Activated CD8-positive, alpha-beta T cell treated with anti-CD3 and anti-CD28 coated beads for 36 hours (primary cell): ENCODE data around the gene CEP41. TPM values are rescaled to one million over a fixed set of nuclear protein-coding genes. Genes with fewer than 3 reads are reported as not detected.

Experiments
- ATAC-seq: fragments of 200-7000 bp; cut with Tn5 transposase; one replicate; pipeline ENCODE4 v1.10.0; 2021; ENCODE audit warnings: mild to moderate bottlenecking, moderate library complexity
- CTCF ChIA-PET: fragments of 350-600 bp; sonication (Branson Sonifier 250); formaldehyde crosslinking; loops from one replicate; lab custom pipeline; 2021; ENCODE audit warnings: antibody characterized with exemption; lab: Charles Lee
- POLR2A ChIA-PET: fragments of 350-600 bp; sonication (Branson Sonifier 250); formaldehyde crosslinking; loops from one replicate; lab custom pipeline; 2021; ENCODE audit warnings: antibody characterized with exemption; lab: Charles Lee
- DNase-seq: peaks from one replicate; pipeline ENCODE4 v3.0.0-alpha.2; 2020
- H3K27ac Mint-ChIP-seq: one replicate; pipeline ENCODE4 v1.8.0; 2021; ENCODE audit warnings: mild to moderate bottlenecking, mixed read lengths
- H3K27me3 Mint-ChIP-seq: one replicate; pipeline ENCODE4 v1.8.0; 2021; ENCODE audit warnings: mixed read lengths
- H3K36me3 Mint-ChIP-seq: one replicate; pipeline ENCODE4 v1.8.0; 2021; ENCODE audit warnings: low read depth, mixed read lengths
- H3K4me1 Mint-ChIP-seq: one replicate; pipeline ENCODE4 v1.8.0; 2021; ENCODE audit warnings: low read depth, mixed read lengths
- H3K4me3 Mint-ChIP-seq: one replicate; pipeline ENCODE4 v1.8.0; 2021; ENCODE audit warnings: mild to moderate bottlenecking, moderate library complexity, mixed read lengths
- H3K9me3 Mint-ChIP-seq: one replicate; pipeline ENCODE4 v1.8.0; 2021; ENCODE audit warnings: mixed read lengths
- CTCF ChIP-seq: fragments of 200-600 bp; IDR thresholded peaks from one replicate; pipeline ENCODE4 v1.8.0; 2022; ENCODE audit warnings: antibody characterized with exemption, mild to moderate bottlenecking
- intact Hi-C: fragments of 100-400 bp; cut with micrococcal nuclease; formaldehyde crosslinking; loops from one replicate; pipeline ENCODE4 v1.10.0; 2022
- total RNA-seq, 2 experiments: library from RNA; stranded (reverse); gene quantifications; one replicate each; pipeline ENCODE4 v1.2.3, GENCODE V29; 2021

CEP41 gene
- total RNA-seq, 2 experiments from 2014 or later = 28.0 to 28.1 TPM

GRCh38 chr7:130415006-130415405, 25.8 kb downstream of the CEP41 start:
- Mint-ChIP-seq H3K9me3 (no peaks in the 10 kb centered on the region), H3K27me3 (no peaks in the 10 kb centered on the region), H3K27ac (peak overlapping the region; percentile 62), H3K4me3 (peak overlapping the region; percentile 9), H3K4me1 (peaks cover 84% of the 10 kb centered on the region), H3K36me3 (peaks cover 27% of the 10 kb centered on the region)
- no peak for ATAC-seq
- TF ChIP-seq CTCF = no peak
- intact Hi-C loops = no loop called here
- POLR2A ChIA-PET = interaction anchor here (1.9 to 2.1 kb wide), 2 partner anchors 23 to 33 kb away, joined by 4 to 6 read pairs; no protein-coding TSS in a partner anchor
- no peak for DNase-seq
- CTCF ChIA-PET = no interaction called here

DNA sequence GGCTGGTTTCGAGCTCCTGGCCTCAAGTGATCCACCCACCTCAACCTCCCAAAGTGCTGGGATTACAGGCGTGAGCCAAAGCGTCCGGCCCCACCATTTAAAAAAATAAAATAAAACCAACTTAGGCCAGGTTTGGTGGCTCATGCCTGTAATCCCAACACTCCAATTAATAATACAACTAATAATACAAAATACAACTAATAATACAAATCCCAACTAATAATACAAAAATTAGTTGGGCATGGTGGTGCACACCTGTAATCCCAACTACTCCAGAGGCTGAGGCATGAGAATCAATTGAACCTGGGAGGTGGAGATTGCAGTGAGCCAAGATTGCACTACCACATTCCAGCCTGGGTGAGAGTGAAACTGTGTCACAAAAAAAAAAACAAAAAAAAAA, 27.6 kb downstream of the CEP41 start:
- CTCF ChIA-PET = no interaction called here
- peaks cover 26% of the 10 kb centered on the region for H3K36me3 Mint-ChIP-seq
- H3K27me3 Mint-ChIP-seq = no peaks in the 10 kb centered on the region
- no peak overlapping the region for H3K4me3 Mint-ChIP-seq
- TF ChIP-seq CTCF = no peak
- intact Hi-C loops = no loop called here
- ATAC-seq = no peak
- DNase-seq = no peak
- no peaks in the 10 kb centered on the region for H3K9me3 Mint-ChIP-seq
- H3K27ac Mint-ChIP-seq = no peak overlapping the region
- peaks cover 71% of the 10 kb centered on the region for H3K4me1 Mint-ChIP-seq
- POLR2A ChIA-PET = no interaction called here

- ChIA-PET POLR2A (interaction anchor here (1.7 kb wide), 1 partner anchor 17 kb away, joined by 6 read pairs; no protein-coding TSS in a partner anchor), CTCF (interaction anchor here (0.7 to 2.5 kb wide), 4 partner anchors 13 to 327 kb away, joined by 3 to 6 read pairs (median 3); no protein-coding TSS in a partner anchor)
- peaks cover 54% of the 10 kb centered on the region for H3K4me1 Mint-ChIP-seq
- no peaks in the 10 kb centered on the region for H3K27me3 Mint-ChIP-seq
- ATAC-seq = no peak
- peaks cover 26% of the 10 kb centered on the region for H3K36me3 Mint-ChIP-seq
- peak overlapping the region; percentile 42 for H3K27ac Mint-ChIP-seq
- H3K9me3 Mint-ChIP-seq = no peaks in the 10 kb centered on the region
- intact Hi-C loops = no loop called here
- no peak overlapping the region for H3K4me3 Mint-ChIP-seq
- DNase-seq = no peak
- TF ChIP-seq CTCF = no peak
These were observed 29.8 kb downstream of the CEP41 start for GRCh38 chr7:130410868-130411541.

DNA sequence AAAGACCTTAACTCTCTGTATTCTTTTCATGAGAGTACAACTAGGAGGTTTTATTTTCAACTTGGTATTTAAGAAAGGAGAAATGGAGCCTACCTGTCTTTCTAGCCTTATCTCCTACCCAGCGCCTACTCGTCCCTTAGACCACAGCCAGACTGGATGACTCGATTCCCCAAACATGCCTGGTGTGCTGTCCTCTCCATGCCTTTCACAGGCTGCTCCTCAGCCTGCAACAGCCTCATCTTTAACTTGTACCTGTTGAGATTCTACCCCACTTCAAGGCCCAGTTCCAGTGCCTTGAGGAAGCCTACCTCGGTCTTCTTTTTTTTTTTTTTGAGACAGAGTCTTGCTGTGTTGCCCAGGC, 31.1 kb downstream of the CEP41 start:
- ATAC-seq (no peak), DNase-seq (no peak)
- H3K9me3 Mint-ChIP-seq = no peaks in the 10 kb centered on the region
- H3K4me1 Mint-ChIP-seq = peaks cover 42% of the 10 kb centered on the region
- ChIA-PET POLR2A (no interaction called here), CTCF (no interaction called here)
- no peak overlapping the region for H3K27ac Mint-ChIP-seq
- H3K36me3 Mint-ChIP-seq = peaks cover 27% of the 10 kb centered on the region
- no peak for TF ChIP-seq CTCF
- intact Hi-C loops = no loop called here
- no peak overlapping the region for H3K4me3 Mint-ChIP-seq
- no peaks in the 10 kb centered on the region for H3K27me3 Mint-ChIP-seq

DNA sequence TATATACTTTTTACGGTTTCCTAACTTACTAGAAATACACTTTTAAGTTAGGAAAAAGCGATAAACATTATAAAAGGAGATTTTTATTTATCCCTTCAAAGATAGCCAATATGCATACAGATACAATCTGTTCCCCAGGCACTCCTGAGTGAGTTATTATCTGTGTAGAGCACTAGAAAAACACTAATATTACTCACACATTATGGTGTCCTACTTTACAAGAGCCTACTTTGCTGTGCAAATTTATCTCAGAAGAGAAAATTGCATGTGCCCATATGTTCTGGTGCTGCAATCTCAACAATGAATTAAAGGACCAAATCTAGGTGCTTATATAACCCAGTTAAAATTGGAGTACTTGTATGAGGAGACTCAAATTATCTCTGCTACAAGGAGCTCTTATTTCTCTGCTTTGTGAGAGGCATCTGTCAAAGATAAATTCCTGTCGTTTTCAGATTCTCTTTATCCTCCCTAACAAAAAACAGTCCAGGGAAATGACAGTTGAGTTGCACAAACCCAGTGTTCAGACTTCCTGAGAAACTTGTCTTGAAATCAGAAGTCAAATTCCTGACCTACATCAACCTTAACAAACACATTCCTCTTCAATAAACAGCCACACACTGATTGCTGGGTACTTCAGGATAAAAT, 31.6 kb downstream of the CEP41 start:
- ChIA-PET CTCF (no interaction called here), POLR2A (no interaction called here)
- no peak for DNase-seq
- intact Hi-C loops = no loop called here
- Mint-ChIP-seq H3K27me3 (no peaks in the 10 kb centered on the region), H3K4me3 (no peak overlapping the region), H3K4me1 (peaks cover 38% of the 10 kb centered on the region), H3K9me3 (no peaks in the 10 kb centered on the region), H3K27ac (no peak overlapping the region), H3K36me3 (peaks cover 27% of the 10 kb centered on the region)
- TF ChIP-seq CTCF = no peak
- ATAC-seq = no peak
